Endothelial cell of umbilical vein (primary cell): Measurements from ENCODE around the gene PFKL. TPM values are rescaled to one million over a fixed set of nuclear protein-coding genes. Genes with fewer than 3 reads are reported as not detected.

Experiments
- BruUV-seq: library from RNA; stranded (reverse); fragments of 400-500 nt; replicated peaks from 2 replicates; lab custom pipeline; 2021; lab: Mats Ljungman, UMichigan
- CTCF ChIA-PET: fragments of 300-600, 350-600 bp; sonication (Branson Sonifier 250); formaldehyde crosslinking; loops from one replicate; lab custom pipeline; 2021; ENCODE audit warnings: antibody characterized with exemption, inconsistent platforms; lab: Charles Lee
- POLR2A ChIA-PET: fragments of 300-600, 350-600 bp; sonication (Branson Sonifier 250); formaldehyde crosslinking; loops from one replicate; lab custom pipeline; 2021; ENCODE audit warnings: antibody characterized with exemption, inconsistent platforms; lab: Charles Lee
- DNase-seq: peaks from one replicate; pipeline ENCODE4 v3.0.0-alpha.2; 2011; ENCODE audit warnings: low read depth, low spot score
- FAIRE-seq: peaks from 2 replicates; lab custom pipeline; 2011; peaks lifted over from hg19 to GRCh38; lab: Jason Lieb, UNC
- H2AFZ ChIP-seq: 2 replicates; pipeline ENCODE4 v1.6.0; 2012; ENCODE audit warnings: low read depth, low read length, control low read depth, inconsistent platforms
- H3K27ac ChIP-seq: 2 replicates; pipeline ENCODE4 v1.5.1; 2011; ENCODE audit warnings: low read depth, mild to moderate bottlenecking, control low read depth, low read length, moderate library complexity; ENCODE audit not compliant: insufficient read depth
- H3K27me3 ChIP-seq, 2 experiments: 2 replicates each; pipeline versions ENCODE4 v1.6.0 to v1.6.1; 2011; ENCODE audit warnings: low read length in 2 of 2, mixed read lengths in 1 of 2; ENCODE audit not compliant: control insufficient read depth in 2 of 2, insufficient read depth in 2 of 2
- H3K36me3 ChIP-seq, 2 experiments: 2 replicates in 1 of 2; 3 replicates in 1 of 2; pipeline ENCODE4 v1.5.1; 2011; ENCODE audit warnings: low read length in 2 of 2, mild to moderate bottlenecking in 1 of 2, moderate library complexity in 1 of 2; ENCODE audit not compliant: control insufficient read depth in 2 of 2, insufficient read depth in 2 of 2; ENCODE audit errors: extremely low read depth in 1 of 2
- H3K4me1 ChIP-seq: 3 replicates; pipeline ENCODE4 v1.5.1; 2011; ENCODE audit warnings: mild to moderate bottlenecking, low read length; ENCODE audit not compliant: control insufficient read depth, insufficient read depth; ENCODE audit errors: extremely low read depth
- H3K4me2 ChIP-seq: 2 replicates; pipeline ENCODE4 v1.6.1; 2011; ENCODE audit warnings: low read length, control low read depth, mixed read lengths; ENCODE audit not compliant: insufficient read depth
- H3K4me3 ChIP-seq, 3 experiments: fragments of 200-600 bp in 1 of 3; sonication (generic), shearing (Covaris generic) in 1 of 3; replicated peaks in 1 of 3; 2 replicates each; pipeline ENCODE4 v1.5.1; 2011 to 2016; ENCODE audit warnings: control low read depth in 3 of 3, low read length in 3 of 3, mild to moderate bottlenecking in 2 of 3, inconsistent platforms in 1 of 3, low read depth in 1 of 3, moderate library complexity in 1 of 3; ENCODE audit not compliant: insufficient read depth in 1 of 3
- H3K79me2 ChIP-seq: 2 replicates; pipeline ENCODE4 v1.6.0; 2012; ENCODE audit warnings: low read length, inconsistent platforms; ENCODE audit not compliant: control insufficient read depth, insufficient read depth
- H3K9ac ChIP-seq: replicated peaks from 2 replicates; pipeline ENCODE3; 2011; ENCODE audit warnings: low read length, control low read depth; ENCODE audit not compliant: insufficient read depth; ENCODE audit errors: extremely low read depth
- H3K9me1 ChIP-seq: replicated peaks from 3 replicates; pipeline ENCODE4 v1.6.0; 2011; ENCODE audit warnings: mild to moderate bottlenecking, low read length; ENCODE audit not compliant: control insufficient read depth, insufficient read depth; ENCODE audit errors: extremely low read depth
- H3K9me3 ChIP-seq: replicated peaks from 2 replicates; pipeline ENCODE4 v1.5.1; 2012; ENCODE audit warnings: low read length, inconsistent platforms; ENCODE audit not compliant: control insufficient read depth, insufficient read depth
- H4K20me1 ChIP-seq: replicated peaks from 2 replicates; pipeline ENCODE3; 2011; ENCODE audit warnings: mild to moderate bottlenecking, low read length; ENCODE audit not compliant: control insufficient read depth, insufficient read depth; ENCODE audit errors: extremely low read depth
- EZH2 ChIP-seq: IDR thresholded peaks from 2 replicates; pipeline ENCODE4 v1.6.1; 2012; ENCODE audit warnings: borderline replicate concordance, low read depth, mild to moderate bottlenecking, moderate library complexity, low read length, inconsistent platforms; ENCODE audit not compliant: severe bottlenecking
- FOS ChIP-seq: IDR thresholded peaks from 2 replicates; pipeline ENCODE4 v1.6.1; 2011; ENCODE audit warnings: mild to moderate bottlenecking, low read length, moderate library complexity, borderline replicate concordance; ENCODE audit not compliant: insufficient read depth
- GATA2 ChIP-seq: IDR thresholded peaks from 2 replicates; pipeline ENCODE4 v1.7.0; 2011; ENCODE audit warnings: low read depth, mild to moderate bottlenecking, moderate library complexity, mixed read lengths, low read length; ENCODE audit not compliant: insufficient read length, insufficient read depth
- JUN ChIP-seq: IDR thresholded peaks from 2 replicates; pipeline ENCODE4 v1.6.1; 2011; ENCODE audit warnings: borderline replicate concordance, low read depth; ENCODE audit not compliant: insufficient read length, insufficient read depth
- MYC ChIP-seq: IDR thresholded peaks from one replicate; pipeline ENCODE4 v1.6.1; 2011; ENCODE audit warnings: mild to moderate bottlenecking, low read depth, low read length
- POLR2A ChIP-seq: IDR thresholded peaks from 2 replicates; pipeline ENCODE4 v1.6.1; 2012; ENCODE audit warnings: low read depth, mild to moderate bottlenecking, control low read depth, low read length
- POLR2AphosphoS5 ChIP-seq: IDR thresholded peaks from 2 replicates; pipeline ENCODE4 v1.6.1; 2012; ENCODE audit warnings: low read depth, mild to moderate bottlenecking, control low read depth, low read length, moderate library complexity; ENCODE audit not compliant: insufficient read depth
- dilution Hi-C: fragments of 300-500 bp; cut with MboI; formaldehyde crosslinking; loops from one replicate; pipeline ENCODE4 v1.15.0; 2019; ENCODE audit warnings: low sequenced_read_pairs; ENCODE audit not compliant: extremely low pct_ligation_motif_present
- intact Hi-C: fragments of 100-400 bp; cut with micrococcal nuclease; formaldehyde crosslinking; loops from one replicate; pipeline ENCODE4 v1.10.0; 2022
- polyA plus RNA-seq, 4 experiments: library from polyadenylated mRNA; depleted of rRNA in 3 of 4; stranded (reverse) in 3 of 4; unstranded in 1 of 4; fragments of >200 nt; gene quantifications; 2 replicates each; pipeline versions ENCODE4 v1.2.1 to v1.2.3, GENCODE V29; 2011 to 2012; ENCODE audit warnings: missing spikeins in 1 of 4
- total RNA-seq: library from RNA; stranded (reverse); gene quantifications from 2 replicates; pipeline ENCODE4 v1.2.3, GENCODE V29; 2021
- TF ChIP-seq, protein P1 (sequence below), 2 donors: IDR thresholded peaks; 1 replicate in 1 of 2; 2 replicates in 1 of 2; pipeline ENCODE4 v1.5.1; 2011; ENCODE audit warnings: low read length in 2 of 2, mild to moderate bottlenecking in 2 of 2, moderate library complexity in 2 of 2, control low read depth in 1 of 2, inconsistent platforms in 1 of 2, low read depth in 1 of 2; ENCODE audit not compliant: insufficient read depth in 1 of 2; ENCODE audit errors: extremely low read depth in 1 of 2
- TF ChIP-seq, protein P2 (sequence below): IDR thresholded peaks from 2 replicates; pipeline ENCODE4 v1.6.1; 2011; ENCODE audit not compliant: insufficient read depth, insufficient read length

Gene PFKL
- total and polyA plus RNA-seq, 2 donors (not counting 3 experiments of a cell fraction or from before 2014, with no cell fraction given): 137 to 154 TPM

DNA sequence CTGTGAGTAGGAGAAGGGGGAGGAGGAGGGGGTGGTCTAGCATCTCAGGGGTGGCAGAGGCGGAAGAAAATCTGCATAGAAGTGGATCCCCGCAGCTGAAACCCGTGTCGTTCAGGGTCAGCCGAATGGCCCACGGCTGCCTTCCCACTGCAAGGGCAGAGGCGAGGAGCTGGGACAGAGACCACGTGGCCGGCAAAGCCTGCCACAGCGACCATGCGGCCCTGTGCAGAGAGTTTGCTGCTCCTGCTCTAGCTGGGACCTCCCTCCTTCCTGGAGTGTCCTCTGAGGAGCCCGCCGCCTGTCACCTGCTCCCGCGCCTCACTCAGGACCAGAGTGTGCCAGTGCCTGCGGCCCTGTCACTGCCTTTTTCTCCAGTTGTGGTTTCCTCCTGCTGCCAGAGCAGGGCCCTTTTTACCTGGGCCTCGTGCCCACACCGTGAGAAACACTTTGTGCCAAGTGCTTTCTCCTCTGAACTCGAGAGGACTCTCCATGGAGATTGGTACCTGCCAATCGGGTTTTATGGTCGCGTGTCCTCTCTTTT is 48.1 kb downstream of the PFKL start:
- Histone ChIP-seq H3K36me3 (no peaks in the 10 kb centered on the region), H3K27ac (no peak overlapping the region), H3K9me3 (no peaks in the 10 kb centered on the region), H3K4me2 (no peak overlapping the region), H3K79me2 (no peaks in the 10 kb centered on the region), H2AFZ (no peak overlapping the region), H3K9me1 (no peaks in the 10 kb centered on the region), H3K4me3 (no peak overlapping the region), H3K4me1 (no peaks in the 10 kb centered on the region), H3K9ac (no peak overlapping the region), H3K27me3 (peaks cover 7 to 18% of the 10 kb centered on the region in 2 experiments), H4K20me1 (no peaks in the 10 kb centered on the region)
- DNase-seq: no peak
- no peak for FAIRE-seq
- ChIA-PET CTCF (no interaction called here), POLR2A (no interaction called here)
- intact Hi-C loops: loop anchor here (10.0 kb wide), 1 partner anchor 107 kb away; the partner anchor contains the start of gene LRRC3
- TF ChIP-seq, protein P1, sequence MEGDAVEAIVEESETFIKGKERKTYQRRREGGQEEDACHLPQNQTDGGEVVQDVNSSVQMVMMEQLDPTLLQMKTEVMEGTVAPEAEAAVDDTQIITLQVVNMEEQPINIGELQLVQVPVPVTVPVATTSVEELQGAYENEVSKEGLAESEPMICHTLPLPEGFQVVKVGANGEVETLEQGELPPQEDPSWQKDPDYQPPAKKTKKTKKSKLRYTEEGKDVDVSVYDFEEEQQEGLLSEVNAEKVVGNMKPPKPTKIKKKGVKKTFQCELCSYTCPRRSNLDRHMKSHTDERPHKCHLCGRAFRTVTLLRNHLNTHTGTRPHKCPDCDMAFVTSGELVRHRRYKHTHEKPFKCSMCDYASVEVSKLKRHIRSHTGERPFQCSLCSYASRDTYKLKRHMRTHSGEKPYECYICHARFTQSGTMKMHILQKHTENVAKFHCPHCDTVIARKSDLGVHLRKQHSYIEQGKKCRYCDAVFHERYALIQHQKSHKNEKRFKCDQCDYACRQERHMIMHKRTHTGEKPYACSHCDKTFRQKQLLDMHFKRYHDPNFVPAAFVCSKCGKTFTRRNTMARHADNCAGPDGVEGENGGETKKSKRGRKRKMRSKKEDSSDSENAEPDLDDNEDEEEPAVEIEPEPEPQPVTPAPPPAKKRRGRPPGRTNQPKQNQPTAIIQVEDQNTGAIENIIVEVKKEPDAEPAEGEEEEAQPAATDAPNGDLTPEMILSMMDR (IDR thresholded peaks at IDR 0.05; ENCODE audit: extremely low read depth in 1 of 2, insufficient read depth in 1 of 2, low read depth in 1 of 2, low read length in 2 of 2): no peak
- TF ChIP-seq FOS (no peak), JUN (no peak), POLR2A (no peak)
- dilution Hi-C loops: no loop called here
- no TSS peak for BruUV-seq

DNA sequence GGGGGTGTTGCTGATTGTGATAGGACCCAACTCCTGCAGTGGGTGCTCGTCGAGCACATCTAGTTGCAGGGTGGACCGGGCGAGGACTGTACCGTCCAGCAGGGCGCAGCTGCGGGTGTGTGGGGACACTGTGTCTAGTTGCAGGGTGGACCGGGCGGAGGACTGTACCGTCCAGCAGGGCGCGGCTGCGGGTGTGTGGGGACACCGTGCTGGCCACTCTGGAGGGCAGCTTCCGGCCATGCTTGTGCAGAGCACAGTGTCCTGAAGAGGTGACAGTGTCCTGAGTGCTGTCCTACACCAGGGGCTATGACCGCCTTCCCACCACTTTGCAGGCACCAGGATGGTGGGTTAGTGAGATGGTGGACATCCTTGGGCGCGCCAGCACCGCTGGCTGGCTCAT is 49.0 kb downstream of the PFKL start:
- H3K79me2 ChIP-seq: no peaks in the 10 kb centered on the region
- no peaks in the 10 kb centered on the region for H3K9me1 ChIP-seq
- dilution Hi-C loops (no loop called here), intact Hi-C loops (loop anchor here (10.0 kb wide), 1 partner anchor 106 kb away; the partner anchor contains the start of gene LRRC3)
- no peaks in the 10 kb centered on the region for H3K9me3 ChIP-seq
- no peak overlapping the region for H3K4me3 ChIP-seq
- H3K36me3 ChIP-seq: no peaks in the 10 kb centered on the region
- no peaks in the 10 kb centered on the region for H3K4me1 ChIP-seq
- no peak overlapping the region for H2AFZ ChIP-seq
- DNase-seq (no peak), FAIRE-seq (no peak)
- TF ChIP-seq, protein P1 (IDR thresholded peaks at IDR 0.05; ENCODE audit: extremely low read depth in 1 of 2, insufficient read depth in 1 of 2, low read depth in 1 of 2, low read length in 2 of 2): no peak
- TF ChIP-seq FOS (no peak), MYC (no peak), JUN (no peak), POLR2AphosphoS5 (no peak), EZH2 (no peak), POLR2A (no peak), GATA2 (no peak)
- TF ChIP-seq, protein P2, sequence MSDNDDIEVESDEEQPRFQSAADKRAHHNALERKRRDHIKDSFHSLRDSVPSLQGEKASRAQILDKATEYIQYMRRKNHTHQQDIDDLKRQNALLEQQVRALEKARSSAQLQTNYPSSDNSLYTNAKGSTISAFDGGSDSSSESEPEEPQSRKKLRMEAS: no peak
- POLR2A ChIA-PET: no interaction called here
- H3K9ac ChIP-seq: no peak overlapping the region
- peaks cover 7 to 18% of the 10 kb centered on the region in 2 experiments for H3K27me3 ChIP-seq
- BruUV-seq: no TSS peak
- CTCF ChIA-PET: no interaction called here
- no peak overlapping the region for H3K27ac ChIP-seq
- no peak overlapping the region for H3K4me2 ChIP-seq
- no peaks in the 10 kb centered on the region for H4K20me1 ChIP-seq
